Right ventricle myocardium superior (tissue), 1 donor: ENCODE measurements around the gene MTPN. TPM values are rescaled to one million over a fixed set of nuclear protein-coding genes. Genes with fewer than 3 reads are reported as not detected.

Source experiments
- ATAC-seq: fragments of 200-7000 bp; cut with Tn5 transposase; one replicate; pipeline ENCODE4 v1.9.1; 2020; ENCODE audit warnings: mild to moderate bottlenecking; ENCODE audit not compliant: poor library complexity
- DNase-seq: peaks from one replicate; pipeline ENCODE4 v3.0.0-alpha.2; 2020
- intact Hi-C: fragments of 100-400 bp; cut with DNase I; formaldehyde crosslinking; loops from one replicate; pipeline ENCODE4 v1.11.2; 2022
- total RNA-seq: library from RNA; stranded (reverse); fragmentation: NEBNext Ultra II Directional; extraction: Animal tissue kit (Norgen Biotek cat#: 25700); gene quantifications from one replicate; pipeline ENCODE4 v1.2.1, GENCODE V29; 2021
- donor health status: DM: no; HTN: yes; CAD: no; lungs with severe emphysema.

The MTPN gene
- total RNA-seq, 1 donor from 2014 or later: 54.9 TPM

DNA sequence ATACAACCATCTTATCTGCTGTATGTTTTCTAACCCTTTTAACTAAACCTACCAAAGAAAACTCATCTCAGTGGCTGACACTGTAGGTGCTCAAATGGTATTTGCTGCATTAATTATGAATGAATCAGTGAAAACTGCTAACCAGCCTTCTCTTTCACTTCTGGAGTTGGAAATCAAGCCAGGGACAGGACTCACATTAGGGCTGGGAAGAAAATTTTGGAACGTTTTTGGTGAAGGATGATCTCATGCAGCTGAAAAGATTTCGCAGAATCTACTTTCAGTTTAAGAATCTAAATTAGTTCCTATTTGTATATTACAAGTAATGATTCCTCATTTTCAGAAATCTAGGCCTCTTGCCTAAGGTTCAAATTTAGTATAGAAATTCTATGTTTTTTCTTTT is 12.9 kb downstream of the MTPN start:
- intact Hi-C loops: no loop called here
- DNase-seq (no peak), ATAC-seq (no peak)

DNA sequence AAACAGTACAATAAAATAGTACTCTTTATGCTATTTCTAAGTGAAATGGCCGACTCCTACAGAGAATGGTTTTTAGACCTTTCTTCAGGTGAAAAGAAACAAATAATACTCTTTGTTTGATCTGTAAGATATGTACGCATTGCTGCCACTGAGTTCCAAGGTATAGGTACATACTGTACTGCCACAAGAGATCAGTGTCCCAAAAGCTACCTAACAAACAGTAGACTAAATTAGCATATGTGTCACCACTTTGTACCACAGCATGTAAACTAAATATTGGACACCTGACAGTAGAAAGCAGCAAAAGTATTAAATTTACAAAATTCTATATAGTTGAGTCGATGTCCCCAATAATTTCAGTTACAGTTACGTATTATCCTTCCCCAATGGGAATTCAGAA is 14.4 kb downstream of the MTPN start:
- peak; percentile 43 for ATAC-seq
- intact Hi-C loops: no loop called here
- DNase-seq: no peak

DNA sequence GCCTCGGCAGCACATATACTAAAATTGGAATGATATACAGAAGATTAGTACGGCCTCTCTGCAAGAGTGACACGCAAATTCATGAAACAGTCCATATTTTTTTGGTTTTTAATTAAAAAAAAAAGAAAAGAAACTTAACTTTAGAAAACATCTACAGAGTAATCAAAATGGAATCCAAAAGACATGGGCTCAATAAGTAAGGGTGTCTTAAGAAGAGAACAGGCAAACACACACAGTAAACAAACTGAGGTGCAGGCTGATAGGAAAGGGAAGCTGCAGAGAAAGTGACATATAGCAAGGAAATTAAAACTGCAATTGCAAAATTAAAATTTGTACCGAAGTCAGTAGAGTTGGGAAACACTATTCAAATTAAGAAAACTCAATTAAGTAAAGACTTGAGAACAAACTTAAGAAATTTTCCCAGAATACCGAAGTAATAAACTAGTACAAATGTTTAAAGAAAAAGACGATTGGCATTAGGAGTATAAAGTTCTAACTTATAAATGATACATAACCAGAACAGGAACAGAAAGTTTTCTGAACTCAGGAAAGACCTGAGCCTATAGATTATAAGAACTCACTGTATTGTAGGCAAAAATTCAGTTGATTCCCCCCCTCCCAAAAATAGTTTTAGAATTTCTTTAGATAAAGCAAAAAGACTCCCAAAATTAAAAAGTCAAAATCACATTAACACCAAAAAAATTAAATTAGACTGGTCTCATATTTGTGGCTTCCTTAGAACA is 16.3 kb downstream of the MTPN start:
- DNase-seq (no peak), ATAC-seq (no peak)
- intact Hi-C loops: no loop called here

DNA sequence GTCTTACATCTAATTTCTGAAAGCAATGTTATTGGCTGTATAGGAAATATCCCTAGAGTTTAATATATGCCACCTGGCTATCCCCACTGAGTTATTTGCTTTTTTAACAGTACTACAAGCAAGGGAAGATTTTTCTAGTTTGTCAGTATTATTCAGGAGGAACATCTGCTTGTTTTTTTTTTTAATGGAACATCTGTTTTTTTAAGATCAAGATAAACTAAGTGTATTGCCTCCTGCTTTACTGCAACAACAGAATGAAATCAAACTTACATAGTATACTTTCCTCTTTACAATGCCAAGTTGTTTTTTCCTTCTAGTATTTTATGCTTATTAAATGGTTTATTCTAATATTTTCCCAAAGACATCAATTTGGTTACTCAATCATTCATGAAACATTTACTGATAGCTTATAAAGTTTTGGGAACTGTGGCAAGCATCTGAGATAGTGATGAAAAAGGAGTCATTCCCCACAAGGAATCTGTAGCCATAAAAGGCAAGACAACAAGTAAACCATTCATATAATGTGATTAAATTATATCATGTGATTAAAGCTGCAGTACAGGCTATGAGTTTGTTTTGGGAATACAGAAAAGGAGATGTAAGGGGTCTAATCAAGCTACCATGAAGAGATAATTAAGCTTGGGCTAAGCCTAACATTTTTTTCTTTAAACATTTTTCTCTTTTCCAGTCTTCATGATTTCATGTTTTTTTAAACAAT is 17.4 kb downstream of the MTPN start:
- ATAC-seq (no peak), DNase-seq (no peak)
- intact Hi-C loops: no loop called here

- intact Hi-C loops: no loop called here
- DNase-seq: no peak
Observed at GRCh38 chr7:135958173-135958572, 19.0 kb downstream of the MTPN start.

GRCh38 chr7:135957627-135958026 is 19.5 kb downstream of the MTPN start:
- intact Hi-C loops: no loop called here
- DNase-seq: no peak
- ATAC-seq: peak; percentile 24

More at GRCh38 chr7:135958173-135958572, 19.0 kb downstream of the MTPN start:
- ATAC-seq: no peak

DNA sequence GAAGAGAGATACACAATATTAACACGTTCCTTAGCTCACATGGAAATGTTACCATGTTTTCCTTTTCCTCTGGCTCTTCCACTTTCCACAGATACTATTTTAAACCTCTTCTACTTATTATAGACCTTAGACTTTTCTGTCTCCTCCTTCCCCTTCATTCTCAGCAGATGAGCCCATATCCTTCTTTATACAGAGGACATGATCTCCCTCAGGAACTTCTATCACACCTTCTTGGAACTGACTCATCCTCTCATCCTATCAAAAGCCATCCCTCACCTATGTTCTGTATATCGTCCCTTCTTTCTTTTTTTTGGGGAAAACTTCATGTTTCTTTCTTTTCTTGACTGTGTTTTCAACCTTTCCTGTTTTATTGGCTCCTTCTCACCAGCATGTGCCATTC is 20.8 kb downstream of the MTPN start:
- intact Hi-C loops: no loop called here
- ATAC-seq: no peak

GRCh38 chr7:135950972-135951371 is 26.2 kb downstream of the MTPN start:
- intact Hi-C loops: no loop called here
- DNase-seq (no peak), ATAC-seq (no peak)

More for the DNA sequence above, 20.8 kb downstream of the MTPN start:
- DNase-seq: no peak

GRCh38 chr7:135950429-135950828 is 26.7 kb downstream of the MTPN start:
- ATAC-seq (no peak), DNase-seq (no peak)
- intact Hi-C loops: no loop called here

DNA sequence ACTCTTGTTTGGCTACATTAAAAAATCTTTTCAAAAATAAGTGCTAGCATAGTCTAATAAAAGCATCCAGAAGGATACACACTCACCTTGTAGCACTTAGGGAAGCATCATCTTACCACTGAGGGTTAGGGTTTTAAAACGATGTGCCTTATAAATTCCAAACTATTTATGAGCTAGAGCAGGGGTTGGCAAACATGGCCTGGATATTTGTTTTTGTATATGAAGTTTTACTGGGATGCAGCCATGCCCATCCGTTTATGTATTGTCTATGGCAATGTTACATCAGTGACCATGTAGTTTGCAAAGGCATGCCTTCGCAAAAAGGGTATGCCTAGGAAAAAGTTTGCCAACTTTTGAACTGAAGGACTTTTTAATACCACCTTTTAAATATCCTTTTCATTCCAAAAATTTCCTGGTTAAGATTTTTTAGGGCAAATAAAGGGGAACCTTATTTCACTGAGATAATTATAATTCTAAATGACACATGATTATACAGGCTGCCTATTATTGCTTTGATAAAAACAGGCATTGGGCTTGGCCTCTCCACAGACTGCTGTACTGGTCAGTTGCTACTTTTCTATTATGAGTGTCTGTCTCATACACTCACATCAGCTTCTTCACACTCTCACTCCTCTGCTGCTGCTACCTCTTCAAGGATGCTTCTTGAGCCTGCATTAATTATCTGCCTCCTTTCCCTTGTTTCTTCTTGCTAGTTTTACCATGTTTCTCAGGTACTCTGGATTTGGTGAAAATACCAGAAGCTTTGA is 30.7 kb downstream of the MTPN start:
- DNase-seq: no peak
- intact Hi-C loops: no loop called here
- ATAC-seq: no peak

GRCh38 chr7:135944753-135945152 is 32.4 kb downstream of the MTPN start:
- DNase-seq: no peak
- no peak for ATAC-seq
- intact Hi-C loops: no loop called here

- ATAC-seq (no peak), DNase-seq (no peak)
- intact Hi-C loops: no loop called here
Observed at GRCh38 chr7:135943134-135943879, 33.9 kb downstream of the MTPN start.

DNA sequence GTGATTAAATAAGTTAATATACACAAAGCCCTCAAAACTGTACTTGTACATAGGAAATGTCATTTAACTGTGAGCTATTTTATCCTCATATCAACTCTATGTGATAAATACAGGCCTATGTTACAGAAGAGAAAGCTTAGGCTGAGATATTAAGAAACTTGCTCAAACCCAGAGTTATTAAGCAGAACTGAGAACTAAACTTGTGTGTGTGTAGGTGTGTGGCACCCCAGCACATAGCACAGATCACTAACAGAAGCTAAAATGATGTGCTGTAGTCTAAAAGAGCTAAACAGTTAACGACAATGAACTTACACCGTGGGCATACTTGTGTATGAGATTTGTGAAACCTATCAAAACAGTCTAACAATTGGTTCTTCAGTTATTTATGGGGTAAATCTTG is 34.5 kb downstream of the MTPN start:
- no peak for ATAC-seq
- intact Hi-C loops: no loop called here
- DNase-seq: no peak

DNA sequence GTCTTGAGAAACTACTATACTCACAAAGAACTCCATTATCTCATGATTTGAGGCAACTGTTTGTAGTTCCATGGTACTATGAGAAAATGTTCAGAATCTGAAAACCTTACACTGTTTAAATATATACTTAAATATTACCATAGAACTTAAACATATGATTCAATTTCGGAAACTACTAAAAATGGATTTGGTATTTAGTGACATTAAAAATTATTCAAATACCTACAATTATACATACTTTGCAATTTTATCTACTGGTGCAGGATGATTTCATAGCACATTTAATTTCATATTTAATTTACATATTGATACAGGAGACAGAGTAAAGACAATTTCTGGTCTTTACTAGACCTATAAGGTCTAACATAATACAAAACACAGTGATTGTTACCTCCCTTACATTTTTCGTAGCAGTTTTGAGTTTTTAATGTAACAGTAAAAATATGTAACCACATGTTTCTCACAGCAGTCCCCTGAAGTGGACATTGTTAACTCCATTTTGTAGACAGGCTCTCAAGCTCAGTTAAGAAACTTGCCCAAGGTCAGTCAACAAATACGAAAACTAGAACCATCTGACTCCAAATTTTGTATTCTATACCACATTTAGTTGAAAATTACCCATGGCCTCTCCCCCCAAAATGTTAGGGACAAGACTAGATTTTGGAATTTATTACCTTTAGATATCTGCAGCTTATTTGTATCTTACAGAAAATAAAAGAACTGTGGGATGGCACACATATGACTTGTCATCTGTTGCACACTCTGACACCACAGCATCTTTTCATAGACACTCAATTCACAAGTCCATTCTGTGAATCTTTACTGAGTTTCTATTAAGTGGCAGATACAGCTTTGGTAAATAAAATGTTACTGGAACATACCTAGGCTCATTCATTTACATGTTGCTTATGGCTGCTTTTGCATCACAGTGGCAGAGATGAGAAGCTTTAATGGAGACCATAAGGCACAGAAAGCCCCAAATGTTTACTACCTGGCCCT is 36.8 kb downstream of the MTPN start:
- ATAC-seq (no peak), DNase-seq (no peak)
- intact Hi-C loops: no loop called here

- ATAC-seq: no peak
Observed at GRCh38 chr7:135939261-135939812, 37.8 kb downstream of the MTPN start.

DNA sequence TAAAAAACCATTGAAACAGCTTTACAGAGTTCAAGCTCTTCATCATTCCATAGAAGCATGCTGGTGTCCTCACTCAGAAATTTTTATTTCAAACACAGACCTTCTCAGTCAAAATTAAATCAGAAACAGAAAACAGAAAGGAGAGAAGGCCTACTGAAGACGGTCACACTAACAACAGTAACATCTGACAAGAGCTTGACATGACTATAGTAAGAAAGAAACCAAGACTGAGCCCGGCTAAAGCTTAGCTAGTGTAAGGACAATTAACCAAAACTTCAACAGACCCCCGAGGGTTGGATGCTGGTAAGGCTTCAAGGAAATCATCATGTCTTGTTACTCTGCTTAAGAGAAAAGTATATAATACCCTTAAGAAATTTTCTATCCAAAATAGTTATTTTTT is 38.6 kb downstream of the MTPN start:
- DNase-seq: no peak
- no peak for ATAC-seq
- intact Hi-C loops: no loop called here

More at GRCh38 chr7:135939261-135939812, 37.8 kb downstream of the MTPN start:
- DNase-seq: no peak
- intact Hi-C loops: no loop called here

DNA sequence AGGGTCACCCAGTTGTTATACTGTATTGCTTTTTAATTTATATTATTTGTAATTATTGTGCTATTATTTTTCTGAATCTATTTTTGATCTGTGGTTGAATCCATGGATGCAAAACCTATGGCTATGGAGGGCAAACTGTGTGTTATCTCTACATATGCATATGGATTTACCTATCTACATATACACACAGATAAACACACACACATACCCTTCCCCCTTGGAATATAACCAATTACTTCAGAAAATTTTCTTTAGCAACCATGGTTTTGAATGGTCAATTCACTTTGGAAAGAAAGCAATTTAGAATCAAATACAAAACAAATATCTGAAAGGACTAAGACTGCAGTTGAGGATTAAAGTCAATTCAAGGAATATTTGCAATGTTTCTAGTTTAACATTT is 39.1 kb downstream of the MTPN start:
- no peak for DNase-seq
- intact Hi-C loops: no loop called here
- ATAC-seq: no peak
